Vagina (tissue), 2 donors: Measurements from ENCODE around the gene TNS1. TPM values are rescaled to one million over a fixed set of nuclear protein-coding genes. Genes with fewer than 3 reads are reported as not detected.

Experiments used
- DNase-seq, 2 donors: peaks; one replicate each; pipeline ENCODE4 v3.0.0-alpha.2; 2017; ENCODE audit errors: extremely low spot score in 2 of 2
- H3K27ac ChIP-seq: fragments of 200-600 bp; sonication (generic); one replicate; pipeline ENCODE4 v1.5.1; 2019
- H3K27me3 ChIP-seq: fragments of 200-600 bp; sonication (generic); one replicate; pipeline ENCODE4 v1.5.1; 2019
- H3K36me3 ChIP-seq, 2 donors: fragments of 200-600 bp; sonication (generic); one replicate each; pipeline ENCODE4 v1.5.1; 2017 to 2019
- H3K4me1 ChIP-seq: fragments of 200-600 bp; sonication (generic); one replicate; pipeline ENCODE4 v1.5.1; 2019
- H3K4me3 ChIP-seq, 2 donors: fragments of 200-600 bp; sonication (generic); 1 replicate in 1 of 2; 2 replicates in 1 of 2; pipeline ENCODE4 v1.5.1; 2016 to 2019
- H3K9me3 ChIP-seq: fragments of 200-600 bp; sonication (generic); one replicate; pipeline ENCODE4 v1.5.1; 2019
- CTCF ChIP-seq, 3 experiments: fragments of 450-650 bp in 2 of 3; fragments of 200-600 bp in 1 of 3; sonication (generic) in 1 of 3; IDR thresholded peaks; one replicate each; pipeline ENCODE4 v1.5.1; 2017 to 2019; ENCODE audit warnings: antibody characterized with exemption in 3 of 3, mild to moderate bottlenecking in 2 of 3, moderate library complexity in 2 of 3
- POLR2A ChIP-seq, 2 donors: fragments of 450-650 bp; IDR thresholded peaks; one replicate each; pipeline ENCODE4 v1.6.1; 2017; ENCODE audit warnings: antibody characterized with exemption in 2 of 2, mild to moderate bottlenecking in 2 of 2, moderate library complexity in 2 of 2
- POLR2AphosphoS5 ChIP-seq, 2 donors: sonication (generic); formaldehyde crosslinking; IDR thresholded peaks; one replicate each; pipeline ENCODE4 v1.9.0; 2017; ENCODE audit warnings: antibody characterized with exemption in 2 of 2, mild to moderate bottlenecking in 2 of 2, low read depth in 1 of 2; ENCODE audit not compliant: insufficient read depth in 1 of 2
- intact Hi-C: fragments of 100-400 bp; cut with DNase I; formaldehyde crosslinking; loops from one replicate; pipeline ENCODE4 v1.15.1; 2023
- total RNA-seq: library from RNA; depleted of rRNA; stranded (reverse); fragments of >200 nt; gene quantifications from one replicate; pipeline ENCODE4 v1.2.3, GENCODE V29; 2016

TNS1 gene
- total RNA-seq, 1 donor from 2014 or later = 216 TPM

GRCh38 chr2:217798191-217798590 is 204.6 kb downstream of the TNS1 start:
- no peak overlapping the region for H3K27ac ChIP-seq
- H3K36me3 ChIP-seq = peaks cover 0 to 18% of the 10 kb centered on the region in 2 donors
- TF ChIP-seq POLR2A (IDR thresholded peaks at IDR 0.05) (no peak), POLR2AphosphoS5 (IDR thresholded peaks at IDR 0.05; ENCODE audit: insufficient read depth in 1 of 2, low read depth in 1 of 2) (no peak), CTCF (IDR thresholded peaks at IDR 0.05) (no peak)
- no peak for DNase-seq
- no peaks in the 10 kb centered on the region for H3K9me3 ChIP-seq
- H3K4me3 ChIP-seq = no peak overlapping the region
- intact Hi-C loops = no loop called here
- H3K4me1 ChIP-seq = peaks cover 44% of the 10 kb centered on the region
- H3K27me3 ChIP-seq = no peaks in the 10 kb centered on the region

GRCh38 chr2:217797661-217798069 is 205.1 kb downstream of the TNS1 start:
- peaks cover 0 to 13% of the 10 kb centered on the region in 2 donors for H3K36me3 ChIP-seq
- H3K4me1 ChIP-seq = peaks cover 40% of the 10 kb centered on the region
- TF ChIP-seq POLR2A (IDR thresholded peaks at IDR 0.05) (no peak), POLR2AphosphoS5 (IDR thresholded peaks at IDR 0.05; ENCODE audit: insufficient read depth in 1 of 2, low read depth in 1 of 2) (no peak), CTCF (IDR thresholded peaks at IDR 0.05) (no peak)
- H3K27ac ChIP-seq = peak overlapping the region; percentile 47
- no peaks in the 10 kb centered on the region for H3K9me3 ChIP-seq
- DNase-seq = peak; percentile 58 to 87
- intact Hi-C loops = no loop called here
- no peak overlapping the region for H3K4me3 ChIP-seq
- H3K27me3 ChIP-seq = no peaks in the 10 kb centered on the region

- intact Hi-C loops = no loop called here
- Histone ChIP-seq H3K36me3 (peaks cover 0 to 8% of the 10 kb centered on the region in 2 donors), H3K27ac (peak overlapping the region; percentile 47), H3K4me1 (peaks cover 37% of the 10 kb centered on the region), H3K27me3 (no peaks in the 10 kb centered on the region), H3K9me3 (no peaks in the 10 kb centered on the region), H3K4me3 (no peak overlapping the region)
- TF ChIP-seq CTCF (IDR thresholded peaks at IDR 0.05) (no peak), POLR2AphosphoS5 (IDR thresholded peaks at IDR 0.05; ENCODE audit: insufficient read depth in 1 of 2, low read depth in 1 of 2) (peak in 1 of 2 donors; percentile 8)
- DNase-seq = peak; percentile 70 to 88
These were observed 205.6 kb downstream of the TNS1 start for GRCh38 chr2:217797165-217797564.

GRCh38 chr2:217795706-217796465 is 206.9 kb downstream of the TNS1 start:
- no peak overlapping the region for H3K4me3 ChIP-seq
- H3K9me3 ChIP-seq = no peaks in the 10 kb centered on the region
- peak in 1 of 2 donors; percentile 87 for DNase-seq
- H3K27me3 ChIP-seq = no peaks in the 10 kb centered on the region
- H3K4me1 ChIP-seq = peaks cover 27% of the 10 kb centered on the region
- no peak for TF ChIP-seq CTCF (IDR thresholded peaks at IDR 0.05)
- no peak for TF ChIP-seq POLR2AphosphoS5 (IDR thresholded peaks at IDR 0.05; ENCODE audit: insufficient read depth in 1 of 2, low read depth in 1 of 2)
- TF ChIP-seq POLR2A (IDR thresholded peaks at IDR 0.05) = no peak
- intact Hi-C loops = no loop called here
- no peaks in the 10 kb centered on the region for H3K36me3 ChIP-seq
- H3K27ac ChIP-seq = no peak overlapping the region

GRCh38 chr2:217795067-217795466 is 207.7 kb downstream of the TNS1 start:
- intact Hi-C loops = no loop called here
- no peak overlapping the region for H3K4me3 ChIP-seq
- no peak for TF ChIP-seq POLR2AphosphoS5 (IDR thresholded peaks at IDR 0.05; ENCODE audit: insufficient read depth in 1 of 2, low read depth in 1 of 2)
- no peak for TF ChIP-seq CTCF (IDR thresholded peaks at IDR 0.05)
- no peak for TF ChIP-seq POLR2A (IDR thresholded peaks at IDR 0.05)
- H3K36me3 ChIP-seq = no peaks in the 10 kb centered on the region
- no peaks in the 10 kb centered on the region for H3K27me3 ChIP-seq
- peak in 1 of 2 donors; percentile 74 for DNase-seq
- H3K27ac ChIP-seq = no peak overlapping the region
- peaks cover 29% of the 10 kb centered on the region for H3K4me1 ChIP-seq
- H3K9me3 ChIP-seq = no peaks in the 10 kb centered on the region
